Measurements from ENCODE around the gene NPAS4.

Gene NPAS4

GRCh38 chr11:66412110-66412509, 8.7 kb upstream of the NPAS4 start:
- Histone ChIP-seq H3K27me3 (ENCODE audit: low read length) (no peaks in the 10 kb centered on the region), H3K9me3 (ENCODE audit: insufficient read depth, low read length) (no peaks in the 10 kb centered on the region), H3K9me2 (replicated peaks; ENCODE audit: insufficient read depth, low read length) (no peaks in the 10 kb centered on the region), H3K9ac (ENCODE audit: low read length) (no peak overlapping the region), H4K20me1 (ENCODE audit: low read depth, low read length) (no peaks in the 10 kb centered on the region), H3K27ac (ENCODE audit: low read depth, low read length) (no peak overlapping the region), H3K36me3 (ENCODE audit: low read length) (no peaks in the 10 kb centered on the region), H3F3A (ENCODE audit: insufficient read depth) (no peaks in the 10 kb centered on the region), H3K4me2 (ENCODE audit: low read depth, low read length, poor library complexity, severe bottlenecking) (no peak overlapping the region), H3K4me3 (ENCODE audit: insufficient read depth, low read length, poor library complexity, severe bottlenecking) (no peak overlapping the region), H3K79me2 (ENCODE audit: insufficient read depth, low read length) (no peaks in the 10 kb centered on the region), H2AFZ (ENCODE audit: low read depth, low read length, severe bottlenecking) (no peak overlapping the region)
- TF ChIP-seq EZH2phosphoT487 (conservative IDR thresholded peaks at IDR 0.05; ENCODE audit: low read length) (no peak), CTCF (IDR thresholded peaks at IDR 0.05; ENCODE audit: insufficient read depth, low read length, poor library complexity, severe bottlenecking) (no peak)

- Histone ChIP-seq H3K79me2 (ENCODE audit: insufficient read depth, low read length) (no peaks in the 10 kb centered on the region), H3K9me3 (ENCODE audit: insufficient read depth, low read length) (no peaks in the 10 kb centered on the region), H3K9ac (ENCODE audit: low read length) (no peak overlapping the region), H2AFZ (ENCODE audit: low read depth, low read length, severe bottlenecking) (no peak overlapping the region), H3K27me3 (ENCODE audit: low read length) (no peaks in the 10 kb centered on the region), H3K4me2 (ENCODE audit: low read depth, low read length, poor library complexity, severe bottlenecking) (no peak overlapping the region), H3K9me2 (replicated peaks; ENCODE audit: insufficient read depth, low read length) (no peaks in the 10 kb centered on the region), H3K36me3 (ENCODE audit: low read length) (no peaks in the 10 kb centered on the region), H3K4me3 (ENCODE audit: insufficient read depth, low read length, poor library complexity, severe bottlenecking) (no peak overlapping the region), H4K20me1 (ENCODE audit: low read depth, low read length) (no peaks in the 10 kb centered on the region), H3K27ac (ENCODE audit: low read depth, low read length) (no peak overlapping the region), H3F3A (ENCODE audit: insufficient read depth) (no peaks in the 10 kb centered on the region)
- TF ChIP-seq CTCF (IDR thresholded peaks at IDR 0.05; ENCODE audit: insufficient read depth, low read length, poor library complexity, severe bottlenecking) (no peak), EZH2phosphoT487 (conservative IDR thresholded peaks at IDR 0.05; ENCODE audit: low read length) (no peak)
Observed at GRCh38 chr11:66413167-66413566, 7.7 kb upstream of the NPAS4 start.

GRCh38 chr11:66414120-66414934, 6.5 kb upstream of the NPAS4 start:
- no peaks in the 10 kb centered on the region for H3K79me2 ChIP-seq (ENCODE audit: insufficient read depth, low read length)
- H2AFZ ChIP-seq (ENCODE audit: low read depth, low read length, severe bottlenecking) = no peak overlapping the region
- H3K4me3 ChIP-seq (ENCODE audit: insufficient read depth, low read length, poor library complexity, severe bottlenecking) = no peak overlapping the region
- H3K4me2 ChIP-seq (ENCODE audit: low read depth, low read length, poor library complexity, severe bottlenecking) = no peak overlapping the region
- H3K9me2 ChIP-seq (replicated peaks; ENCODE audit: insufficient read depth, low read length) = no peaks in the 10 kb centered on the region
- no peak overlapping the region for H3K27ac ChIP-seq (ENCODE audit: low read depth, low read length)
- H3K9ac ChIP-seq (ENCODE audit: low read length) = no peak overlapping the region
- H3K9me3 ChIP-seq (ENCODE audit: insufficient read depth, low read length) = no peaks in the 10 kb centered on the region
- H3F3A ChIP-seq (ENCODE audit: insufficient read depth) = no peaks in the 10 kb centered on the region
- no peaks in the 10 kb centered on the region for H3K36me3 ChIP-seq (ENCODE audit: low read length)
- TF ChIP-seq EZH2phosphoT487 (conservative IDR thresholded peaks at IDR 0.05; ENCODE audit: low read length) = no peak
- TF ChIP-seq CTCF (IDR thresholded peaks at IDR 0.05; ENCODE audit: insufficient read depth, low read length, poor library complexity, severe bottlenecking) = no peak
- H3K27me3 ChIP-seq (ENCODE audit: low read length) = no peaks in the 10 kb centered on the region
- H4K20me1 ChIP-seq (ENCODE audit: low read depth, low read length) = no peaks in the 10 kb centered on the region
